Ovary (tissue), 3 donors: ENCODE data around the gene KRTAP5-7.
"Not testable (repeated sequence)": the region's sequence is repeated elsewhere in the genome, so short reads cannot be mapped to it uniquely, and the experiment has no call there.

Experiments
- CTCF ChIP-seq, 3 donors: fragments of 450-650 bp in 2 of 3; fragments of 200-600 bp in 1 of 3; IDR thresholded peaks; one replicate each; pipeline versions ENCODE4 v1.5.1 to v1.8.0; 2016 to 2022; ENCODE audit warnings: antibody characterized with exemption in 3 of 3, mild to moderate bottlenecking in 1 of 3
- EP300 ChIP-seq: sonication (generic); formaldehyde crosslinking; IDR thresholded peaks from one replicate; pipeline ENCODE4 v1.6.1; 2017; ENCODE audit warnings: antibody characterized with exemption
- POLR2A ChIP-seq: fragments of 450-650 bp; IDR thresholded peaks from one replicate; pipeline ENCODE4 v1.6.1; 2017; ENCODE audit warnings: antibody characterized with exemption, mild to moderate bottlenecking, moderate library complexity
- donor health status: DM: no; HTN: no; CAD: no.

- TF ChIP-seq CTCF (IDR thresholded peaks at IDR 0.05); POLR2A; EP300: not testable (repeated sequence)
These were observed 39.8 kb downstream of the KRTAP5-7 start for GRCh38 chr11:71566626-71567599.
